HFFc6 (cell line): ENCODE results near the gene ADPRH. TPM values are rescaled to one million over a fixed set of nuclear protein-coding genes. Genes with fewer than 3 reads are reported as not detected.

Experiments
- DNase-seq: peaks from one replicate; pipeline ENCODE4 v3.0.0-alpha.2; 2018
- H3K27ac Mint-ChIP-seq: 2 replicates; pipeline ENCODE4 v1.8.0; 2020; ENCODE audit warnings: mild to moderate bottlenecking, mixed read lengths
- H3K27me3 Mint-ChIP-seq: 2 replicates; pipeline ENCODE4 v1.8.0; 2021; ENCODE audit warnings: mild to moderate bottlenecking, moderate library complexity, mixed read lengths; ENCODE audit not compliant: insufficient read depth
- H3K36me3 Mint-ChIP-seq: 2 replicates; pipeline ENCODE4 v1.8.0; 2021; ENCODE audit warnings: low read depth, mixed read lengths
- H3K4me1 Mint-ChIP-seq: 2 replicates; pipeline ENCODE4 v1.8.0; 2020; ENCODE audit warnings: low read depth, mixed read lengths
- H3K4me3 Mint-ChIP-seq: 2 replicates; pipeline ENCODE4 v1.8.0; 2020; ENCODE audit warnings: mild to moderate bottlenecking, moderate library complexity, mixed read lengths
- H3K9me3 Mint-ChIP-seq: 2 replicates; pipeline ENCODE4 v1.8.0; 2020; ENCODE audit warnings: mild to moderate bottlenecking, mixed read lengths
- total RNA-seq, 6 experiments: library from RNA; stranded (reverse); fragmentation: NEBNext Ultra II Directional; extraction: Animal tissue kit (Norgen Biotek cat#: 25700); gene quantifications; 2 replicates in 1 of 6; 3 replicates in 5 of 6; pipeline ENCODE4 v1.2.3, GENCODE V29; 2021
- TF ChIP-seq, protein P1 (sequence below): fragments of 200-600 bp; sonication (generic); IDR thresholded peaks from 2 replicates; pipeline ENCODE4 v1.5.0; 2021; ENCODE audit warnings: antibody characterized with exemption, mild to moderate bottlenecking

Gene ADPRH
- total RNA-seq, 6 experiments from 2014 or later: 0.10 to 1.8 (median 0.19) TPM

DNA sequence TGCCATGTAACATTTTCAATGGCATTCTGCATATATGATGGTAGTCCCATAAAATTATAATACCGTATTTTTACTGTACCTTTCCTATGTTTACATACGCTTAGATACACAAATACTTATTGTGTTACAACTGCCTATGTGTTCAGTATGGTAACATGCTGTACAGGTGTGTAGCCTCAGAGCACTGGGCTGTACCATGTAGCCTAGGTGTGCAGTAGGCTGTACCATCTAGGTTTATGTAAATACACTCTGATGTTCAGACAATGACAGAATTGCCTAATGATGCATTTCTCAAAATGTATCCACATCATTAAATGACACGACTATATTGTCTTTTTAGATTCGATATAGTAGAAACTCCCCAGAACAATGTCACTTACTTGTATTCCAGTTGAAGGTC lies 42.5 kb upstream of the ADPRH start:
- H3K9me3 Mint-ChIP-seq: no peaks in the 10 kb centered on the region
- H3K4me3 Mint-ChIP-seq: no peak overlapping the region
- TF ChIP-seq, protein P1, sequence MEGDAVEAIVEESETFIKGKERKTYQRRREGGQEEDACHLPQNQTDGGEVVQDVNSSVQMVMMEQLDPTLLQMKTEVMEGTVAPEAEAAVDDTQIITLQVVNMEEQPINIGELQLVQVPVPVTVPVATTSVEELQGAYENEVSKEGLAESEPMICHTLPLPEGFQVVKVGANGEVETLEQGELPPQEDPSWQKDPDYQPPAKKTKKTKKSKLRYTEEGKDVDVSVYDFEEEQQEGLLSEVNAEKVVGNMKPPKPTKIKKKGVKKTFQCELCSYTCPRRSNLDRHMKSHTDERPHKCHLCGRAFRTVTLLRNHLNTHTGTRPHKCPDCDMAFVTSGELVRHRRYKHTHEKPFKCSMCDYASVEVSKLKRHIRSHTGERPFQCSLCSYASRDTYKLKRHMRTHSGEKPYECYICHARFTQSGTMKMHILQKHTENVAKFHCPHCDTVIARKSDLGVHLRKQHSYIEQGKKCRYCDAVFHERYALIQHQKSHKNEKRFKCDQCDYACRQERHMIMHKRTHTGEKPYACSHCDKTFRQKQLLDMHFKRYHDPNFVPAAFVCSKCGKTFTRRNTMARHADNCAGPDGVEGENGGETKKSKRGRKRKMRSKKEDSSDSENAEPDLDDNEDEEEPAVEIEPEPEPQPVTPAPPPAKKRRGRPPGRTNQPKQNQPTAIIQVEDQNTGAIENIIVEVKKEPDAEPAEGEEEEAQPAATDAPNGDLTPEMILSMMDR: no peak
- no peaks in the 10 kb centered on the region for H3K36me3 Mint-ChIP-seq
- no peak overlapping the region for H3K27ac Mint-ChIP-seq
- H3K27me3 Mint-ChIP-seq: peaks cover 19% of the 10 kb centered on the region
- no peaks in the 10 kb centered on the region for H3K4me1 Mint-ChIP-seq
- DNase-seq: no peak

DNA sequence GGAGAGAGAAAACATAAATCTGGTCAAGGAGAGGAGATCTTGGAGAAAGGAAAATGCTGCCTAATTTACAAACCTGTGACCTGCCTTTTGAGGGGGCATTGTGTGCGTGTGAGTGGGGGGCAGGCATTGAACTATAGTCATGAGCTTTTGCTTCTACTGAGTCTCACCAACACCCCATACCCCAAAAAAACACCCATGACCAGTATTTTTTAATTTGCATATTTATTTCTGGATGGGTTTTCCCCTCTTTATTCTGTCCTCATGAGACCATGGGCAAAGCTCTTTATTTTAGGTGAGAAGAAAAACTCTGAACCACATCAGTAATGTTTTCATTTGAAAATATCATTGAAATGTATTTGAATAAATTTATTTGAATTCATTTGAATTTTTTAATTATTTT lies 40.5 kb upstream of the ADPRH start:
- DNase-seq: no peak
- no peaks in the 10 kb centered on the region for H3K4me1 Mint-ChIP-seq
- TF ChIP-seq, protein P1: no peak
- peaks cover 32% of the 10 kb centered on the region for H3K27me3 Mint-ChIP-seq
- no peaks in the 10 kb centered on the region for H3K9me3 Mint-ChIP-seq
- H3K36me3 Mint-ChIP-seq: no peaks in the 10 kb centered on the region
- no peak overlapping the region for H3K27ac Mint-ChIP-seq
- no peak overlapping the region for H3K4me3 Mint-ChIP-seq

DNA sequence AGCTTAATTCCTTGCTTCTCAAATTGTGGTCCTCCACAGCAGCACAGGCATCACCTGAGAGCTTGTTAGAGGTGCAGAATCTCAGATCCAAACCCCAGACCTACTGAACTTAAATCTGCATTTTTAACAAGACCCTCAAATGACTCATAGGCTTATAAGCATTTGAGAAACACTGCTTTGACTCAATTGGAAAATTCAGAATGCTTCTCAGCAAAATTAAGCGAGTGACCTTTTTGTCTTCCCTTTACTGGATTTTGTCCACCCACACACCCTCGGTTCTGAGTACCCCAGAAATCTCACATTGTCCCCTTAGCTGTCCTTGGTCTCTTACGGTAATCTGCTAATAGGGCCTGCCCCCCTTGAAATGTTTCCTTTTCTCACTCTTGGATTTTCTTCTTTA lies 37.7 kb upstream of the ADPRH start:
- no peaks in the 10 kb centered on the region for H3K4me1 Mint-ChIP-seq
- no peak overlapping the region for H3K4me3 Mint-ChIP-seq
- H3K27me3 Mint-ChIP-seq: peaks cover 35% of the 10 kb centered on the region
- no peak overlapping the region for H3K27ac Mint-ChIP-seq
- no peaks in the 10 kb centered on the region for H3K9me3 Mint-ChIP-seq
- no peak for DNase-seq
- no peaks in the 10 kb centered on the region for H3K36me3 Mint-ChIP-seq
- TF ChIP-seq, protein P1: no peak

GRCh38 chr3:119542168-119542767 lies 37.0 kb upstream of the ADPRH start:
- no peak overlapping the region for H3K27ac Mint-ChIP-seq
- H3K27me3 Mint-ChIP-seq: peaks cover 35% of the 10 kb centered on the region
- no peaks in the 10 kb centered on the region for H3K9me3 Mint-ChIP-seq
- H3K4me3 Mint-ChIP-seq: no peak overlapping the region
- TF ChIP-seq, protein P1: no peak
- no peaks in the 10 kb centered on the region for H3K36me3 Mint-ChIP-seq
- no peak for DNase-seq
- H3K4me1 Mint-ChIP-seq: no peaks in the 10 kb centered on the region

DNA sequence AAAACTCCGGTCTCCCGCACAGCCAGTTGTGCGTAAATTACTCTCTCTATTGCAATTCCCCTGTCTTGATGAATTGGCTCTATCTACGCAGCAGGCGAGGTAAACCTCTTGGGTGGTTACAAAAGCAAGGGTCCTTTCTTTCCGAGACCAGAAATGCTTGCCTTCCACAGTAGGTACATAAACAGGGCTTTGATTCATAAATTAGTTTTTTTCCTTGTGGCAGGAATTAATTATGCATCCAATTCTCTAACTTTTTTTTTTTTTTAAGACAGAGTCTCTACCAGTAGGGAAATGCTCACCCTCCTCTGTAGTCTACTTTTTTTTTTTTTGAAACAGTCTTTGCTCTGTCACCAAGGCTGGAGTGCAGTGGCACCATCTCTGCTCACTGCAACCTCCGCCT lies 36.1 kb upstream of the ADPRH start:
- TF ChIP-seq, protein P1: peak; percentile 50
- H3K9me3 Mint-ChIP-seq: no peaks in the 10 kb centered on the region
- H3K27ac Mint-ChIP-seq: no peak overlapping the region

GRCh38 chr3:119547227-119547626 lies 32.1 kb upstream of the ADPRH start:
- DNase-seq: no peak
- H3K9me3 Mint-ChIP-seq: no peaks in the 10 kb centered on the region
- no peak overlapping the region for H3K4me3 Mint-ChIP-seq
- H3K4me1 Mint-ChIP-seq: no peaks in the 10 kb centered on the region
- no peak overlapping the region for H3K27ac Mint-ChIP-seq
- peaks cover 16% of the 10 kb centered on the region for H3K27me3 Mint-ChIP-seq
- TF ChIP-seq, protein P1: no peak
- H3K36me3 Mint-ChIP-seq: no peaks in the 10 kb centered on the region

More for the DNA sequence above, 36.1 kb upstream of the ADPRH start:
- H3K36me3 Mint-ChIP-seq: no peaks in the 10 kb centered on the region
- DNase-seq: no peak
- H3K4me1 Mint-ChIP-seq: no peaks in the 10 kb centered on the region
- no peak overlapping the region for H3K4me3 Mint-ChIP-seq
- H3K27me3 Mint-ChIP-seq: peaks cover 28% of the 10 kb centered on the region
